ENCODE data around the gene DHRS12.

Gene DHRS12

DNA sequence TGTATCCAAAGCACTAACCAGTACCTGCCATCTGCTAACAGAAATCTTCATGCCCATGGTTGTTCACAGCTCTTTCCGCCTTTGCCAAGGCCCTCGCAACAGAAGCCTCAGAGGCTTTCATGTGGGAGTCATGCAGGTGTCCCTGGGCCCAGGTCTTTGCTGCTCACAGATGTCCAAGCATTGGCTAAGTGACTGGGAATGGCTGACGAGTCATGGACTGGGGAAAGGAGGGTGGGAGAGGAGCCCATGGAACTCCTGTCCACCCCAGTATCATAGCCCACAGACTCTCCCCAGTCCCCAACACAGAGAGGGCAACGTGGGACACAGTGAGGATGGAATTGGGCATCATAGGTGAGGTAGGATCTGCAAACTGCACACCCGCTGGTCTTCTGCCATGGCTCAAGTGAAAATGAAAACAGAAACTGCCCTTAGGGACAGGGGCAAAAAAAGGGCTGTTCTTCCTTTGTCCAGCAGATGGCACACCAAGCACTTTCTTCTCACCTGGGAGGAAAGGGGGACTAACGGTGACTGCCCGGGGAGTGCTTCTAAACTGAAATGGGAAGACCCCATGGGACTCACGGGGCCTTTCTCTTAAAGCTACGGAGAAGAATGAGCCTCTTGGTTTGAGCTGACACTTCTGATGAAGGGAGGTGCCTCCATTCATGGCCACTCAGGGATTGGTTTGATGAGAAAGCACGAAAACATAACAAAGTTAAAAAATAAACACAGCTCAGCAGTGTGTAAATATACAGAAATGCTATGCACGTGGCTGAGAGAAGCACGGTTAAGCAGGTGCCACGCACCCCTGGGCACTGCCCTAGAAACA, 11.1 kb upstream of the DHRS12 start:
- in situ Hi-C loops (cut with HindIII; ENCODE audit: low pct_ligation_motif_present, low pct_unique_long_range_greater_than_20kb, low sequenced_read_pairs), result no loop called here
- DNase-seq, result peak; percentile 62

DNA sequence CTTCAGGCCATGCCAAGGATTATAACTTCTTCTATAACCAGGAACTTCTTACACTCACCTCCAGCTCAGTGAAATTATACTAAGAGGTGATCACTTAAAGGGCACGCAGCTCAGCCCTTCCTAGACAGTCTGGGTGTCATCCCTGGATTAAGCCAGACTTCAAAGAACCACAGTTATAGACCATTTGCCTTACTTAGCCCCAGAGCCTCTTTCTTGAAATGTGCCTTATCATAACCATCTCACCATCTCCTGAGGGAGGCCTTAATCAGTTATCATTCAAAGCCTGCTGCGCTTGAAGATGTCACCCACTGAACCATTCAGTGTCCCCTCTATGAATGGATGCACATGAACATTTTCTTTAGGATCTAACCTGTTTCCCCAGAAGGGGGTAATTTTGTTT, 10.1 kb upstream of the DHRS12 start:
- no peak for DNase-seq
- in situ Hi-C loops (cut with HindIII; ENCODE audit: low pct_ligation_motif_present, low pct_unique_long_range_greater_than_20kb, low sequenced_read_pairs), result no loop called here

DNA sequence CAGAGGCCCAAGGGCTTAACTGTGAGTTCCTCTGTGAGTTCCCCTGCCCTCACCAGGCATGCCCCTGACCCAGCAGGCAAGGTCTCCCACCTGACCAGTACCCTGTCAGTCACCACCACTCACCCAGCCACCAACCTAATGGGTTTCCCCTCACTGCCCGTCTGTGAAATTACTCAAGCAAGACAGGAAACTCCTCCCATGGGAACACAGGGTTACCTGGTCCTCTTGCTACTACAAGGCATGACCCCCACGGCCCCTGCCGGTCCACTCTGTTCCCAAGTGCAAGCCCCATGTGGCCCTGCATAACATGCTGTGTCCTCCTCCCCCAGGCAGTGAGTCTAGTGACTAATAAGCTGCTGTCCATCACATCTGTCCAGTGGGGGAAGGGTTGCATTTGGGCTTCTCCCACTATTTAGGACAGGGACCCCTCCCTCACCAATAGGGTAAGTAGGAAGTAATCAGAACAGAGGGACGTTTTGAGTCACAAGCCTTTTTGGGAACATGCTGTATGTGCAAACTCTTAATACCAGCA, 8.0 kb upstream of the DHRS12 start:
- no peak for DNase-seq
- in situ Hi-C loops (cut with HindIII; ENCODE audit: low pct_ligation_motif_present, low pct_unique_long_range_greater_than_20kb, low sequenced_read_pairs), result no loop called here

DNA sequence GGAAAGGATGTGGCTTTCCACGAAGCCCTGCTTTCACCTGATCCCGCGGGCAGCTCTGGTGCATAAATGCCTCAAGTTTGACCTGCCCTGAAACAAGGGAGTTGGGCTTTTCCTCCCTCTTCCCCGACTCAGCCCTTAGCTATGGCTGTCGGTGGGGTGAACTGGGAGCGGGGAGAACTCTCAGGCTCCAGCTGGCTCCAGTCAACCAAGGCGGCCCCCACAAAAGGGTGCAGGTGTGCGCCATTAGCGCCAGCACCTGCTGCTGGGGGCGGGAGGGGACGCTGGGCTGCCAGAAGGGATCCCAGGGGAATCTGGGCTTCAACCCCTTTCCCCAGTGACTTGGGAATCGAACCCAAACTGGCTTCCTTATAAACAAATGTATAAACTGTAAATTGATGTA, 7.1 kb upstream of the DHRS12 start:
- in situ Hi-C loops (cut with HindIII; ENCODE audit: low pct_ligation_motif_present, low pct_unique_long_range_greater_than_20kb, low sequenced_read_pairs), result no loop called here
- DNase-seq, result no peak

DNA sequence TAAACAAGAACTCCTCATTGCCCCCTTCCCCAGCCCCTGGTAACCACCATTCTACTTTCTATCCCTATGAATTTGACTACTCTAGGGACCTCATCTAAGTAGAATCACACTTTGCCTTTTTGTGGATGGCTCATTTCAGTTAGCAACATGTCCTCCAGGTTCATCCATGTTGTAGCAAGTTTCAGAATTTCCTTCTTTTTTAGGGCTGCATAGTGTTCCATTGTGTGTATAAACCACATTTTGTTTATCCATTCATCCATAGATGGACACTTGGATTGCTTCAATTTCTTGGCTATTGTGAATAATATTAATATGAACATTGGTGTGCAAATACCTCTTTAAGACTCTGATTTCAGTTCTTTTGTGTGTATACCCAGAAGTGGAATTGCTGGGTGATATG, 4.8 kb upstream of the DHRS12 start:
- no peak for DNase-seq
- in situ Hi-C loops (cut with HindIII; ENCODE audit: low pct_ligation_motif_present, low pct_unique_long_range_greater_than_20kb, low sequenced_read_pairs), result no loop called here

DNA sequence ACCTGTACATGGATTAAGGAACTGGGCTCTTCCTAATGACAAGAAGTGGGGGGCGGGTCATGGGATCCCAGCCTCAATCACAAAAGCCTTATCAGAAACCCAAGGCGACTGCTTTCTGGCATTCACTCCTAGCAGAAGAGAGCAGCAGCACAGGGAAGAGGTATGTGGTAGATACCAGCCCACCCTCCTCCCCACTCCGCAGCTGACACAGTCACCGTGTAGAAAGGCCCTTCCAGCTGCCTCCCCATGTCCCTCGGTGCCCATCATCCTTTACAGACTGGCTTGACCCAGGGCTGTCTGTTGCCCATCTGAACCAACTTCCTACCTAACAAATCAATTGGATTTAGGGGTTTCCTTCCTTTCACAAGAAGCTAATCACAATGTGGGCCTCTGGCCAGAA, 3.1 kb upstream of the DHRS12 start:
- no peak for DNase-seq
- in situ Hi-C loops (cut with HindIII; ENCODE audit: low pct_ligation_motif_present, low pct_unique_long_range_greater_than_20kb, low sequenced_read_pairs), result no loop called here

DNA sequence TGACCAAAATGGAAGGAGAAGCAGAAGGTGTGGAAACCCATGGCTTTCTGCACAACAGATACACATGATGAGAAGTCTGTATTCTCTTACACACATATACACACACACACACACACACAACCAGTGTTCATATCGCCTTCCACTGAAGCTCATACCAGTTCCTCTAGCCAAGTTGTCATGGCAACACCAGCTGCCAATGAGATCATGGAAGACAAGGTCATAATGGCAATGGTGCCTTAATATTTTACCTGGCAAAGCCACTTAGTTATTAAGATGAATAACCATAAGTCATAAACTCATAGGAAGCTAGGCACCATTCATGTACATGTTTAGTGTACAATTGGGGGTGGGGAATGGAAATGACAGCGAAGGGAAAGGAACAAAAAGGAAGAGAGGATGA, 2.6 kb upstream of the DHRS12 start:
- DNase-seq, result no peak
- in situ Hi-C loops (cut with HindIII; ENCODE audit: low pct_ligation_motif_present, low pct_unique_long_range_greater_than_20kb, low sequenced_read_pairs), result no loop called here

DNA sequence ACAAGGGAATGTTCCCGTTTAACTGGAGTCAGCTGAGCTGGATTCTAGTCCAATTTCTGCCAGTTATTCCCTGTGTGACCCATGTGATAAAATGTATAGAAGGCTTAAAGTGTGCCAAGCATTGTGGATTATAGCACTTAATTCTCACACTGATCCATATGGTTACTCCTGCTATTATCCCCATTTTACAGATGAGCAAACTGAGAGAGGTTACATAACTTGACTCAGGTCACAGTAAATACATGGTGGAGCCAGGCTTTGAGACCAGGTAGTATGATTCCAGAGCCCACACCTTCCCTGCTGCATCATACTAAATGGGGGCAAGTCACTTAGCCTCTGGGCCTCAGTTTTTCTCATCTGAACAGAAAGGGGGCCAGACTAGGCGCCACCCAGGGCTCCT, 2.0 kb upstream of the DHRS12 start:
- DNase-seq, result no peak
- in situ Hi-C loops (cut with HindIII; ENCODE audit: low pct_ligation_motif_present, low pct_unique_long_range_greater_than_20kb, low sequenced_read_pairs), result no loop called here

DNA sequence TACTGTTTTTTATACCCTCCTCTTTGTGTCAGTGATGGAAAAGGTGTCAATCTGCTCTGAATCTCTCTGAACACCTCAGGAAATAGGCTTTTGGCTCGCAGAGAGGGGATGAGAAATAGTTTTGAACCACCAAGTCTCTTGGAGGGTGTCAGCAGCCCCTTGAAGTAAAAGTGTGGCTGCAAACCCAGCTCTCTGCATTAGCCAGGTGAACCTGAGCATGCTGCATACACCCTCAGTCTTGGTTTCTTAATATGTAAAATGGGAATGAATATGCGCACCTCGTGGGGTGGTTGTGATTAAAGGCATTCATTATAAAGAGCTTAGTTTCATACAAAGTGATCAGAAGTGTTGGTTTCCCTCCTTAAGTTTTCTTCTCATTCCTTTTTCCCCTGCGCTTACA, 1.4 kb upstream of the DHRS12 start:
- in situ Hi-C loops (cut with HindIII; ENCODE audit: low pct_ligation_motif_present, low pct_unique_long_range_greater_than_20kb, low sequenced_read_pairs), result no loop called here

DNA sequence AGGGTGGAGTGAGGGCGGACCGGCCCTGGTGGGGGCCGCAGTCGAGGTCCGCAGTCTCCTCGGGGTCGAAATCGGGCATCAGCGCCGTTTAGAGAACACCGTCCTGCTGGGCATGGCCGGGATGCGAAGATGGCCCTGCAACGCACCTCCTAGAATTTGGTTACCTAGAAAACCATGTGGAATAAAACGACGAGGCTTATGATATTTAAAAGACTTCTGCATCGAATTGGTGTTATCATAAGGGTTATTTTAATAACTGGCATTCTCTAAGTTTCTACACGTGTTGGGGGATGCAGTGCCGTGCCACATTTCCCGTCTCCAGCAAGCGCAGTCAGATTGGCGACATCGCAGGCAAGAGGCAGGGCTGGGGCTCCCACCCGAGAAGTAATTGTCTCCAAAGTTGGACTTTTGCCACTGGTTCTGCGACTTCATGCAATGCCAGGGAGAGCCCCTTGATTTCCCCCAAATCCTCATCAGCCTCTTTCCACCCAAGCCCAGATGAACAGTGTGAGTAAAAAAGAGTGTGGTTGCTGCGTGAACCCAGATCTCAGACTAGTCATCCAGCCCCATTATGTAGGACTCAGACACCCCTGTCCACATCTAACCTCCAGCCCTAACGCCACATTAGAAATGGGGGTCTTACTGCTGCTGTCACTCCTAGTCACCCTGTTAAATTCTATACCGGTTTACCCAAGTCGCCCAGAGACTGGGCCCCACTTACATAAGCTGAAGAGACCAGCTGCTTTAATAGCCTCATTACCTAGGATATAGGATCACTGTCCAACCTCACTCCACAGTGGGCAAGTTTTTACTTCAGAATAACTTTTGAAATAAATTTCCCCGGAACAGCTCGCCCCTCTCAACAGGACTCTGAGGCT, 571 bp upstream of the DHRS12 start:
- in situ Hi-C loops (cut with HindIII; ENCODE audit: low pct_ligation_motif_present, low pct_unique_long_range_greater_than_20kb, low sequenced_read_pairs), result no loop called here
- DNase-seq, result no peak

More for the DNA sequence above, 1.4 kb upstream of the DHRS12 start:
- DNase-seq, result no peak

DNA sequence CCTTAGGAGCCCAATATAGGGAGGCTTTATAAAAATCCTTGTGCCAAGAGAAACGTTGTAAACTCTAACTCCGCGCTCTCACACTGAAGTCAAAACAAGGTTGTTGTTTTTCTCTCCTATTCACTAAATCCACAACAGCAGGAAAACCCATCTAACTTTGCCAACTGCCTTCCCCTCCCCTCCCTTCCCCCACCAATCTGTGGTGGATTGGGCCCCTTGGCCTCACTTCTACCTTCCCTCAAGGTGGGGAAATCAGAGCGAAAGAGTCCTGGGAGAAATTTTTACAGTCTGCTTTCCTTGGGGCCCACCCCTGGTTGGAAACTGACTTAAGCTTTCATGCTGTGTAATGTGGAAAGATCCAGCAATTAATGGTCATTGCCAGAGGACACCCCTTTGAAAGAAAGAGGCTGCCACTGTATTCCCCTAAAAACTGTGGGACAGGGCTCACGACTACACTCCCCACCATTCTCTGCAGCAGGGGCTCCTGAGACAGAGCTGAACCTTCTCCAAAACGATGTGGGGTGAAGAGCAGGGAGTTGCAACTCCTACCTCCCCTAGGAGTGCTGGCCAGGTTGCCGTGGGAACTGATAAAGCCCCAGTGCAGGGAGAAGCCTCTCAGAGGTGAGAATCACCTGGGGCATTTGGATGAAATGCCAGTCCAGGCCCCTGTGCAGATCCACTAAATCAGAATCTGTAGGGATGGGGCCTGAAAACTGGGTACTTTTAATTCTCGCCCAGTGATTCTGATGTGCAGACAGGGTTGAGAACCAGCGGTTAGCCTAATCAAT, 1.1 kb downstream of the DHRS12 start:
- in situ Hi-C loops (cut with HindIII; ENCODE audit: low pct_ligation_motif_present, low pct_unique_long_range_greater_than_20kb, low sequenced_read_pairs), result no loop called here
- DNase-seq, result no peak

DNA sequence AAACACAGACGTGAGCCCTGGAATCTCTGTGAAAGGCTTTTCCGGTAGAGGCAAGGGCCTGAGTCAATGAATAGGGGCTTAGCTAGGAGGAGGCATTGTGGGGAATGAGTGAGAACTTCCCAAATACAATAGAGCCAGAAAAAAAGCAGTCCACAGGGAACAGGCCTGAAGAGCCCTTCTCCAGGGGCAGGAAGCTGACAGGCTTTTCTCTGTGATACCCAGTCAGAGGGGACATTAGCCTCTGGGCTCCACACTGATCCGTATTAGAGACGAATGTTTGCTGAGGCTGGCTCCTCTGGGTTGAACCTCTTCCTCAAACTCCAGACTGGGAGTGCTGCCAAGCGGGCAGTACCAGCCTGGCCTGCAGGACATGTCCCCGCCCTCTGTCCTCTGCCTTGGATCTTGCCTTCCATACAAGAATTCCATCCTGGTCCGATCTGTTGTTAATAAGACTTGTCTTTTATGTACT, 2.3 kb downstream of the DHRS12 start:
- in situ Hi-C loops (cut with HindIII; ENCODE audit: low pct_ligation_motif_present, low pct_unique_long_range_greater_than_20kb, low sequenced_read_pairs), result no loop called here
- DNase-seq, result peak; percentile 30

DNA sequence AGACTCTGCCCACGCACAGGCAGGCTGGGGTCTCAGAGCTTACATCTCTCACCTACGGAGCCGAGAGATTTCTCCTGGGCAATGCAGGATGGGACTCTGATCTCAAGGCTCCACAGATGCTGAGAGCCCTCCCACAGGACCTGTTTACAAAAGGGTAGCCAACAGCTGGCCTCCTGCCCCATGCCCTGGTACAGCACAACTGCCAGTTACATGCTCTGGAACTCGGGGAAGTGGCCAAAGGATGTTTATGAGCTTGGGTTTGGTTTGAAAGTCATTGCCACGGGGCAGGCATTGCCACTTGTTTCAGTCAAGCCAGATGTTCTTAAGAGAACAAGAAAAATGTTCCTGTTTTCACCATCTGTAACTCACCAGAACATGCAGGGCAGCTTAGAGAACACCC, 3.5 kb downstream of the DHRS12 start:
- in situ Hi-C loops (cut with HindIII; ENCODE audit: low pct_ligation_motif_present, low pct_unique_long_range_greater_than_20kb, low sequenced_read_pairs), result no loop called here

DNA sequence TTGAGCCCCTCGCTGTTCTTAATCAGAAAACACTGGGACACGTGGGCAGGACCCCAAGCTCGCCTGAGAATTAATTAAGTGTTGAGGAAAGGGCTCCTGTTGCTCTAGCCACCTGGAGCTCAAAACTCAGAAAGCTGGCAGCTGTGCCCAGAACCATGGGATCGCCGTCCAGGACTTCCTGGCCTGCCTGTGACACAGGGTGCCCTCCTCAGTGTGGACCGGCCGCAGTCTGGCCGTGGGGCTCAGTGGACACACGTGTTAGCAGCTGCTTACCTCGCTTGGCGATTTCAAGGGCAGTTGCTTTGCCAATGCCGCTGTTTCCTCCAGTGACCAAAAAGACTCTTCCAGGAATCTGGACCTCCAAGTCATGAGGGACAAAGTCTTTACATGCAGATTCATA, 4.7 kb downstream of the DHRS12 start:
- DNase-seq, result no peak
- in situ Hi-C loops (cut with HindIII; ENCODE audit: low pct_ligation_motif_present, low pct_unique_long_range_greater_than_20kb, low sequenced_read_pairs), result no loop called here

More for the DNA sequence above, 3.5 kb downstream of the DHRS12 start:
- no peak for DNase-seq

DNA sequence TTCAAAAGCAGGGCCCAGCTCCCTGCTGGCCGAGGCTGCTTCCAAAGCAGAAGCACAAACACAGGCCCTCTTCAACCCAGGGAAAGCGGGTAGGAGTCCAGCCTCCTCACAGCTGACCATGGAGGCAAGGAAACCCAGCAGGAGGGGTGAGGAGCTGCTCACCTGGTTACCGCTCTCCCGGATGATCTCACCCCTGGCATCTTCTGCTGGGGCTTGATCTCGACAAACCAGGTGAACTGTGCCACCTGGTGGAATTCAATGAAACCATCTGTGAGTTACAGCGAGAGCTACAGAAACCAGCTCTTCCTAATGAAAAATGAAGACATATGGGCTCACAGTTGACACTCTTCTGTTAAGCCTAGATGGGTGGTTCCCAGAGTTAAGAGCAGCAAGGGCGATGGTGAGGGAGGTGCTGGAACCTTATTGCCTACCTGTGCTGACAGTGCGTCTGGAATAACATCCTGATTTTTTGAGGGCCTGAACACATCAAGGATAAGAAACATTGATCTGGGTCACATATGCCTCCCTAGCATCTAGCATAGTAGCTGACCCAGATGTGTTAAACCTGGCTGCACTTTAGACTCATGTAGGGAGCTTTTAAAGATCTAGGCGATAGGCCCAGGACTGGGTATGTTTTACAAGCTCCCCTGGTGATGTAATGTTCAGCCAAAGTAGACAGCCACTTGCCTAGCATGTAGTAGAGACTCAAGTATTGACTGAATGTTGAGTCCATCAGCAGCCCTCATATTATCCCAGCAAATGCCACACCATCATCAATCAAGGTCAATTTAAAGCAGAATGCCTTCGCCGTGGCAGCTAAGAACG, 6.1 kb downstream of the DHRS12 start:
- in situ Hi-C loops (cut with HindIII; ENCODE audit: low pct_ligation_motif_present, low pct_unique_long_range_greater_than_20kb, low sequenced_read_pairs), result no loop called here
- DNase-seq, result peak; percentile 57

DNA sequence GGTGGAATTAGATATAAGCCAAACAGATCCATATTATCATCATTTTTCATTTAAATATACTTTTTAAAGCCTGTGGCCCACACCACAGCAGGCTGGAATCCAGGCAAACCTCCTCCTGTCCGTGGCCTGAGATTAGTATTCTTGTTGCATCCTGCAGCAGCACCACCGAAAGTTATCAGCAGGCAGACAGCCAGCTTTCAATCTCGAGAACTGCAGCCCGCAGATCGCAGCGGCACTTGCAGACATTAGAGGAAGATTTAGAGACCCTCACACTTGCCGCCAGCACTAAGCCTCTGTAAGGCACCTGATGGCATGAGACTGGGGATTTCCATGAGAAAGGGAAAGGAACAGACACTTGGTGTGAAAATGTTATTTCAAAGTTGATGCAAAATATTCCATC, 7.4 kb downstream of the DHRS12 start:
- no peak for DNase-seq
- in situ Hi-C loops (cut with HindIII; ENCODE audit: low pct_ligation_motif_present, low pct_unique_long_range_greater_than_20kb, low sequenced_read_pairs), result no loop called here

DNA sequence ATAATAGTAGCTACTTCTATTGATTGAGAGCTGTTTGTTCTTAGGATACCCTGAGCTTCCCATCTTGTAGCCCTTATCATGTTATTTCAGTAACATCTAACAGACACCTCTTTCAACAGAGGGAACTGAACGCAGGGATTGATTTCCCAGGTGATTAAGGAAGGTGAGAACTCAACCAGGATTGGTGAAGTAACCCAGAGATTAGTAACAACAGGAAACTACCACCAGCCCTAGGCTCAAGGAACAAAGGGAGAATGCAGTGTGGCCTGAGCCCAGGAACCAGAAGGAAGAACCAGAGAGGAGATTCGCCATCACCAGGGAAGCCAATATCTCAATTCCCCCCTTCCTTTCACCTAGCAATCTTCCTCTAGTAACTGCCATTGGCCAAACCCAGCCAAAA, 8.5 kb downstream of the DHRS12 start:
- no peak for DNase-seq
- in situ Hi-C loops (cut with HindIII; ENCODE audit: low pct_ligation_motif_present, low pct_unique_long_range_greater_than_20kb, low sequenced_read_pairs), result no loop called here

DNA sequence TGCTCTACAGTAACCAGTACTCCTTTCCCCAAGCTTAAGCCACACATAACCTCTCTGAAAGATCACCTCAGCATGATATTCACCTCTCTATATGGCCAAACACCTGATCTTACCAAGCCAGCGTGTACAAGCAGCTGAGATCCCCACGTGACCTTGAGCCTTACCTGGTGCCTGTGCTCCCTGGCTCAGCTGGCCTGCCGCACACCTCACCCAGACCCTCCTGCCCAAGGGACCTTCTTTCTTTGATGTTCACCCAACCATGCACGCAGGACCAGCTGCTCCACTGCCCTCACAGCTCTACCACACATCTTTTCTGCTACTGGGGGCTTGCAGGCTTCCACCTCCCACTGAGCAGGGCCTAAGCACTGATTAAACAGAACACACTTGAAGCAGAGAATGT, 9.0 kb downstream of the DHRS12 start:
- in situ Hi-C loops (cut with HindIII; ENCODE audit: low pct_ligation_motif_present, low pct_unique_long_range_greater_than_20kb, low sequenced_read_pairs), result no loop called here
- no peak for DNase-seq
